SK-N-SH (cell line): Measurements from ENCODE around the gene NFIX. TPM values are rescaled to one million over a fixed set of nuclear protein-coding genes. Genes with fewer than 3 reads are reported as not detected.

Experiments
- CTCF ChIA-PET: fragments of 300-600, 350-600 bp; formaldehyde crosslinking; extraction: SDS; loops from one replicate; lab custom pipeline; 2021; lab: Yijun Ruan, JAX
- POLR2A ChIA-PET: fragments of 350-600 bp; sonication (Branson Sonifier 250); formaldehyde crosslinking; extraction: SDS; loops from one replicate; lab custom pipeline; 2020; ENCODE audit warnings: antibody characterized with exemption, inconsistent platforms; lab: Yijun Ruan, JAX
- DNase-seq: peaks from one replicate; pipeline ENCODE4 v3.0.0; 2012
- H2AFZ ChIP-seq: fragments of 200-600 bp; sonication (generic); 2 replicates; pipeline ENCODE4 v1.8.1; 2016; ENCODE audit warnings: antibody characterized with exemption, mild to moderate bottlenecking, low read depth
- H3F3A ChIP-seq: fragments of 200-600 bp; sonication (generic); replicated peaks from 2 replicates; pipeline ENCODE3; 2016; ENCODE audit warnings: antibody characterized with exemption, mild to moderate bottlenecking; ENCODE audit not compliant: insufficient read depth
- H3K27ac ChIP-seq, 2 experiments: fragments of 200-500 bp in 1 of 2; fragments of 200-600 bp in 1 of 2; sonication (Bioruptor generic) in 1 of 2; sonication (generic), shearing (Covaris generic) in 1 of 2; 2 replicates each; pipeline versions ENCODE4 v1.5.1 to v1.6.1; 2014 to 2016; ENCODE audit warnings: low read depth in 2 of 2, inconsistent platforms in 1 of 2, low read length in 1 of 2, mild to moderate bottlenecking in 1 of 2, mixed read lengths in 1 of 2
- H3K27me3 ChIP-seq: fragments of 200-600 bp; sonication (generic), shearing (Covaris generic); 2 replicates; pipeline ENCODE4 v1.6.1; 2016; ENCODE audit warnings: mixed run types; ENCODE audit not compliant: insufficient read depth
- H3K36me3 ChIP-seq, 2 experiments: fragments of 200-500 bp in 1 of 2; fragments of 200-600 bp in 1 of 2; sonication (Bioruptor generic) in 1 of 2; sonication (generic) in 1 of 2; replicated peaks in 1 of 2; 2 replicates each; pipeline versions ENCODE3 to v1.5.1; 2014 to 2016; ENCODE audit warnings: low read length in 1 of 2, mild to moderate bottlenecking in 1 of 2; ENCODE audit not compliant: insufficient read depth in 2 of 2, control insufficient read depth in 1 of 2
- H3K4me1 ChIP-seq, 2 experiments: fragments of 200-500 bp in 1 of 2; fragments of 200-600 bp in 1 of 2; sonication (Bioruptor generic) in 1 of 2; sonication (generic), shearing (Covaris generic) in 1 of 2; 2 replicates each; pipeline versions ENCODE4 v1.5.1 to v1.6.1; 2014 to 2016; ENCODE audit warnings: low read depth in 1 of 2, low read length in 1 of 2, mixed run types in 1 of 2; ENCODE audit not compliant: insufficient read depth in 2 of 2, control insufficient read depth in 1 of 2
- H3K4me2 ChIP-seq: fragments of 200-600 bp; sonication (generic), shearing (Covaris generic); 2 replicates; pipeline ENCODE4 v1.6.1; 2017; ENCODE audit warnings: mixed run types
- H3K4me3 ChIP-seq, 2 experiments: fragments of 200-500 bp in 1 of 2; fragments of 200-600 bp in 1 of 2; sonication (Bioruptor generic) in 1 of 2; sonication (generic), shearing (Covaris generic) in 1 of 2; 2 replicates each; pipeline versions ENCODE4 v1.5.1 to v1.8.1; 2014 to 2016; ENCODE audit warnings: low read depth in 2 of 2, inconsistent platforms in 1 of 2, low read length in 1 of 2, mild to moderate bottlenecking in 1 of 2, mixed read lengths in 1 of 2, moderate library complexity in 1 of 2
- H3K79me2 ChIP-seq: fragments of 200-600 bp; sonication (generic); 2 replicates; pipeline ENCODE4 v1.8.1; 2017; ENCODE audit warnings: mild to moderate bottlenecking; ENCODE audit not compliant: insufficient read depth
- H3K9ac ChIP-seq: fragments of 200-600 bp; sonication (generic); 2 replicates; pipeline ENCODE4 v1.6.1; 2017; ENCODE audit warnings: mixed run types
- H3K9me2 ChIP-seq: fragments of 200-600 bp; sonication (generic); 2 replicates; pipeline ENCODE4 v1.6.1; 2017; ENCODE audit warnings: mixed run types
- H3K9me3 ChIP-seq: fragments of 200-600 bp; sonication (generic); 2 replicates; pipeline ENCODE4 v1.6.1; 2017; ENCODE audit warnings: mixed run types, mild to moderate bottlenecking, moderate library complexity
- H4K20me1 ChIP-seq: fragments of 200-600 bp; sonication (generic); 2 replicates; pipeline ENCODE4 v1.6.1; 2017; ENCODE audit warnings: mild to moderate bottlenecking, mixed run types; ENCODE audit not compliant: insufficient read depth
- ELF1 ChIP-seq: IDR thresholded peaks from 2 replicates; pipeline ENCODE4 v1.4.0; 2012
- EP300 ChIP-seq, 2 experiments: IDR thresholded peaks; 2 replicates each; pipeline versions ENCODE4 v1.4.0 to v1.6.1; 2012; ENCODE audit warnings: borderline replicate concordance in 1 of 2, low read depth in 1 of 2, low read length in 1 of 2
- FOSL2 ChIP-seq: IDR thresholded peaks from 2 replicates; pipeline ENCODE4 v1.4.0; 2012; ENCODE audit warnings: low read depth, mild to moderate bottlenecking, moderate library complexity, borderline replicate concordance
- JUND ChIP-seq: IDR thresholded peaks from 2 replicates; pipeline ENCODE4 v1.4.0; 2012
- MEF2A ChIP-seq: IDR thresholded peaks from 2 replicates; pipeline ENCODE4 v1.4.0; 2012; ENCODE audit warnings: low read depth, borderline replicate concordance
- NRF1 ChIP-seq: IDR thresholded peaks from 2 replicates; pipeline ENCODE4 v1.6.1; 2012; ENCODE audit warnings: low read depth, mild to moderate bottlenecking, low read length
- POLR2AphosphoS5 ChIP-seq: IDR thresholded peaks from 2 replicates; pipeline ENCODE4 v1.6.1; 2012; ENCODE audit warnings: low read depth, low read length
- RCOR1 ChIP-seq: fragments of 150-350 bp; IDR thresholded peaks from 2 replicates; pipeline ENCODE4 v1.6.1; 2017; ENCODE audit warnings: antibody characterized with exemption, low read length
- RXRA ChIP-seq: IDR thresholded peaks from 2 replicates; pipeline ENCODE4 v1.4.0; 2012; ENCODE audit warnings: low read depth, mild to moderate bottlenecking, borderline replicate concordance
- SIN3A ChIP-seq: IDR thresholded peaks from 2 replicates; pipeline ENCODE4 v1.6.1; 2012; ENCODE audit warnings: low read depth, mild to moderate bottlenecking, low read length, moderate library complexity, borderline replicate concordance
- TAF1 ChIP-seq: IDR thresholded peaks from 2 replicates; pipeline ENCODE4 v1.6.1; 2012; ENCODE audit warnings: low read depth, mild to moderate bottlenecking, low read length, moderate library complexity, borderline replicate concordance
- YY1 ChIP-seq: IDR thresholded peaks from 2 replicates; pipeline ENCODE4 v1.4.0; 2012; ENCODE audit warnings: low read depth, mild to moderate bottlenecking
- WGBS: methylation state at CpG from one replicate; pipeline ENCODE4 v1.1.6; 2017; ENCODE audit warnings: low lambda C conversion rate; 5-methylcytosine and 5-hydroxymethylcytosine counted together
- polyA plus RNA-seq, 3 experiments: library from polyadenylated mRNA; depleted of rRNA; stranded (reverse); fragments of >200 nt; gene quantifications; 2 replicates each; pipeline ENCODE4 v1.2.3, GENCODE V29; 2012
- TF ChIP-seq, protein P1 (sequence below): fragments of 150-350 bp; IDR thresholded peaks from 2 replicates; pipeline ENCODE4 v1.6.1; 2017; ENCODE audit warnings: antibody characterized with exemption, low read length, low read depth, borderline replicate concordance
- TF ChIP-seq, protein P2 (sequence below): IDR thresholded peaks from 2 replicates; pipeline ENCODE4 v1.6.1; 2012; ENCODE audit warnings: mild to moderate bottlenecking, low read depth, low read length, moderate library complexity

The NFIX gene
- polyA plus RNA-seq, 1 of the 3 experiments (the other 2 are of a cell fraction), result 14.8 TPM

DNA sequence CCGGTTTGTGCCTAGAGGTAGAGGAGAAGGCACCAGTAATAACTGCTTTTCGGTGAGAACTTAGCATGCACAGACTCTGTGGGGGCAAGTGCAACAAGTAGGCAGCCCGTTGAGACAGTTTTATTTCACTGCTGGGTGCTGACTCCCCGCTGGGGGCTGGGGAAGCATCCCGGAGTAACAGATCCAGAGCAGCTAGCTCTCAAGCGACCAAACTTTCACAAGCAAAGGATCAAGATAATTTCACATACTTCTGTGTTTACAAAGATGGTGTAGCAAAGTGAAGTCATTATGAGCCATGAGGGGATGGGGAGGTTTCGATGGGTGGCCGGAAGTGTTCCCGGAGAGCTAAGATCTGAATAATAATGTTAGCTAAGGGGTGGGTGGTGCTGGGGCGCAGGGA lies 125.5 kb downstream of the NFIX start:
- H3K36me3 ChIP-seq, result peaks cover 0 to 16% of the 10 kb centered on the region in 2 experiments
- peaks cover 19 to 20% of the 10 kb centered on the region in 2 experiments; a peak in 2 of 4 replicates for H3K4me1 ChIP-seq
- no peak overlapping the region for H2AFZ ChIP-seq
- H3K9ac ChIP-seq, result no peak overlapping the region
- peaks cover 88% of the 10 kb centered on the region for H3K79me2 ChIP-seq
- H3K4me2 ChIP-seq, result no peak overlapping the region
- ChIA-PET POLR2A (interaction anchor here (3.7 kb wide), 1 partner anchor 32 kb away, joined by 16 read pairs; no protein-coding TSS in a partner anchor), CTCF (interaction anchor here (1.0 to 1.8 kb wide), 4 partner anchors 27 to 155 kb away, joined by 4 to 10 read pairs (median 5); partner anchors contain the start of genes IER2 and STX10)
- peaks cover 4% of the 10 kb centered on the region for H3F3A ChIP-seq
- H4K20me1 ChIP-seq, result peaks cover 69% of the 10 kb centered on the region
- DNase-seq, result no peak
- H3K9me3 ChIP-seq, result no peaks in the 10 kb centered on the region
- H3K9me2 ChIP-seq, result no peaks in the 10 kb centered on the region
- 95% methylated on average over 8 of the region's 10 CpGs for WGBS
- no peaks in the 10 kb centered on the region for H3K27me3 ChIP-seq
- H3K27ac ChIP-seq, result no peak overlapping the region
- TF ChIP-seq, protein P1, sequence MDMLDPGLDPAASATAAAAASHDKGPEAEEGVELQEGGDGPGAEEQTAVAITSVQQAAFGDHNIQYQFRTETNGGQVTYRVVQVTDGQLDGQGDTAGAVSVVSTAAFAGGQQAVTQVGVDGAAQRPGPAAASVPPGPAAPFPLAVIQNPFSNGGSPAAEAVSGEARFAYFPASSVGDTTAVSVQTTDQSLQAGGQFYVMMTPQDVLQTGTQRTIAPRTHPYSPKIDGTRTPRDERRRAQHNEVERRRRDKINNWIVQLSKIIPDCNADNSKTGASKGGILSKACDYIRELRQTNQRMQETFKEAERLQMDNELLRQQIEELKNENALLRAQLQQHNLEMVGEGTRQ, result no peak
- TF ChIP-seq, protein P2, sequence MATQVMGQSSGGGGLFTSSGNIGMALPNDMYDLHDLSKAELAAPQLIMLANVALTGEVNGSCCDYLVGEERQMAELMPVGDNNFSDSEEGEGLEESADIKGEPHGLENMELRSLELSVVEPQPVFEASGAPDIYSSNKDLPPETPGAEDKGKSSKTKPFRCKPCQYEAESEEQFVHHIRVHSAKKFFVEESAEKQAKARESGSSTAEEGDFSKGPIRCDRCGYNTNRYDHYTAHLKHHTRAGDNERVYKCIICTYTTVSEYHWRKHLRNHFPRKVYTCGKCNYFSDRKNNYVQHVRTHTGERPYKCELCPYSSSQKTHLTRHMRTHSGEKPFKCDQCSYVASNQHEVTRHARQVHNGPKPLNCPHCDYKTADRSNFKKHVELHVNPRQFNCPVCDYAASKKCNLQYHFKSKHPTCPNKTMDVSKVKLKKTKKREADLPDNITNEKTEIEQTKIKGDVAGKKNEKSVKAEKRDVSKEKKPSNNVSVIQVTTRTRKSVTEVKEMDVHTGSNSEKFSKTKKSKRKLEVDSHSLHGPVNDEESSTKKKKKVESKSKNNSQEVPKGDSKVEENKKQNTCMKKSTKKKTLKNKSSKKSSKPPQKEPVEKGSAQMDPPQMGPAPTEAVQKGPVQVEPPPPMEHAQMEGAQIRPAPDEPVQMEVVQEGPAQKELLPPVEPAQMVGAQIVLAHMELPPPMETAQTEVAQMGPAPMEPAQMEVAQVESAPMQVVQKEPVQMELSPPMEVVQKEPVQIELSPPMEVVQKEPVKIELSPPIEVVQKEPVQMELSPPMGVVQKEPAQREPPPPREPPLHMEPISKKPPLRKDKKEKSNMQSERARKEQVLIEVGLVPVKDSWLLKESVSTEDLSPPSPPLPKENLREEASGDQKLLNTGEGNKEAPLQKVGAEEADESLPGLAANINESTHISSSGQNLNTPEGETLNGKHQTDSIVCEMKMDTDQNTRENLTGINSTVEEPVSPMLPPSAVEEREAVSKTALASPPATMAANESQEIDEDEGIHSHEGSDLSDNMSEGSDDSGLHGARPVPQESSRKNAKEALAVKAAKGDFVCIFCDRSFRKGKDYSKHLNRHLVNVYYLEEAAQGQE, result no peak
- no peak for TF ChIP-seq EP300 (IDR thresholded peaks at IDR 0.05; ENCODE audit: borderline replicate concordance in 1 of 2, low read depth in 1 of 2, low read length in 1 of 2)
- TF ChIP-seq NRF1, result no peak
- TF ChIP-seq ELF1, result no peak
- no peak for TF ChIP-seq RCOR1
- TF ChIP-seq SIN3A, result no peak
- no peak for TF ChIP-seq POLR2AphosphoS5
- TF ChIP-seq FOSL2, result no peak
- no peak for TF ChIP-seq JUND
- no peak for TF ChIP-seq YY1
- no peak for TF ChIP-seq TAF1
- TF ChIP-seq MEF2A, result no peak
- TF ChIP-seq RXRA, result no peak
- H3K4me3 ChIP-seq, result no peak overlapping the region
